NCI-H1092 (cell line): ENCODE measurements around the gene SLC52A1.
"Not testable (repeated sequence)": the region's sequence is repeated elsewhere in the genome, so short reads cannot be mapped to it uniquely, and the experiment has no call there.

Source experiments
- DNase-seq: peaks from one replicate; lab custom pipeline; 2025; lab: John Stamatoyannopoulos, UW

The SLC52A1 gene

DNA sequence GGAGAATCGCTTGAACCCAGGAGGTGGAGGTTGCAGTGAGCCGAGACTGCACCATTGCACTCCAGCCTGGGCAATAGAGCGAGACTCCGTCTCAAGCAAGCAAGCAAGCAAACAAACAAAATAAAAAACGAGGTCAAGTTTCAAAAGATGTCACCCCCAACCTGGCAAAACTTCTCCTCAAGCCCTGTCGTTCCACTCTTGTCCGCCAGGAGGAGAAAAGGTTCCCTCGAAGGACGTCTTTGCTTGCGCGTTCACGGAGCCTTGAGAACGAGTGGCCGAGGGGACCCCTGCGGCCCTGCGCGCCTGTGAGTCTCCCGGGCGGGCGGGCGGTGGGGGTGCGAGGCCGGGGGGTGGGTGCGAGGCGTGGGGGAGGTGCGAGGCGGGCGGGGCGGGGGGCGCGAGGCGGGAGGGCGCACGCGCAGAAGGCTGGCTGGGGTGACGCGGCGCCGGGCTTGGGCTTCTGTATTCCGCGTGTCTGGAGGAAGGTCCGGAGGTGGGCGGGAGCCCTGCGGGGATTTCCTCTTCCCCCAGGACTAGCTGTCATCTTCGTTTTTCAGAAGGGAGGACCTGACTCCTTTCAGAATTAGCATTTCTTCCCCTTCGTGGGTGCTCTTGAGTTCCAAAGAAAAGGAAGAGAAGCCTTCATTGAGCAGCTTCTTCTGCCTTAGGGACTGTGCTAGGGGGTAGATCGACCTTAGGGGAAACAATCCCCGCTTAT is 3.7 kb downstream of the SLC52A1 start:
- DNase-seq, result peak; percentile 55

DNA sequence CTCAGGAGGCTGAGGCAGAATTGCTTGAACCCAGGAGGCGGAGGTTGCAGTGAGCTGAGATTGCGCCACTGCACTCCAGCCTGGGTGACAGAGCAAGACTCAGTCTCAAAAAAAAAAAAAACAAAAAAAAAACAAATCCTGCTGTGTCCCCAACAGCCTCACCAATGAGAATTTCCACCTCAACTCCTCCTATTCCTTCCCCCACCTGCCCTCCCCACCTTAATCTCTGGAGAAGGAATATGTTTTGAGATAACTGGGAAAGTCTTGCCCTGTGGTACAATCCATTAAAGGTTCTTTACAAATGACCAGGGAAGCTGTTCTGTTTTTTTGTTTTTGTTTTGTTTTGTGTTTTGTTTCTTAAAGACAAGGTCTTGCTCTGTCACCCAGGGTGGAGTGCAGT is 5.1 kb downstream of the SLC52A1 start:
- DNase-seq, result not testable (repeated sequence)

DNA sequence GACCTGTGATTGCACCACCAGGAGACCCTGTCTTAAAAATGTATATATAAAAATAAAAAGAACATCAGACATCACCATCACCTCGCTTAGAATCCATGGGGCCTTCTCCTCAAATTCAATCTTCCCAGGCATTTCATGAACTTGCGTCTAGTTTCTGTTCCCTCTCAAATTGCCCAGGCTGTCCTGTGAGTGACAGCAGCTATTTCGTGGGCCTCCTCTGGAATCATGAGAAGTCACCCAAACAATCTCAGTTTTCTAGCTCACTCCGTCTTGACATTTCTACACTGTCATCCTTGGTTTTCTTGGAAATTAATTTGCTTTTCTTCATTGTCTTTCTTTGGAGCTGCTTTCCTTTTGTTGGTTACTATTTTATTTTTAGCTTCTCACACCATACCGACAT is 7.3 kb downstream of the SLC52A1 start:
- no peak for DNase-seq

- DNase-seq, result no peak
Observed at GRCh38 chr17:5027299-5027698, 7.9 kb downstream of the SLC52A1 start.

- no peak for DNase-seq
Observed at GRCh38 chr17:5024604-5025003, 10.6 kb downstream of the SLC52A1 start.

DNA sequence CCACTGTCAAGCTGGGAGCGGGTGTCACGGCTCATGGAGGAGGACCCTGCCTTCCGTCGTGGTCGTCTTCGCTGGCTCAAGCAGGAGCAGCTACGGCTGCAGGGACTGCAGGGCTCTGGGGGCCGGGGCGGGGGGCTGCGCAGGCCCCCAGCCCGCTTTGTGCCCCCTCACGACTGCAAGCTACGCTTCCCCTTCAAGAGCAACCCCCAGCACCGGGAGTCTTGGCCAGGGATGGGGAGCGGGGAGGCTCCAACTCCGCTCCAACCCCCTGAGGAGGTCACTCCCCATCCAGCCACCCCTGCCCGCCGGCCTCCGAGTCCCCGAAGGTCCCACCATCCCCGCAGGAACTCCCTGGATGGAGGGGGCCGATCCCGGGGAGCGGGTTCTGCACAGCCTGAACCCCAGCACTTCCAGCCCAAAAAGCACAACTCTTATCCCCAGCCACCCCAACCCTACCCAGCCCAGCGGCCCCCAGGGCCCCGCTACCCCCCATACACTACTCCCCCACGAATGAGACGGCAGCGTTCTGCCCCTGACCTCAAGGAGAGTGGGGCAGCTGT is 11.6 kb downstream of the SLC52A1 start:
- no peak for DNase-seq

DNA sequence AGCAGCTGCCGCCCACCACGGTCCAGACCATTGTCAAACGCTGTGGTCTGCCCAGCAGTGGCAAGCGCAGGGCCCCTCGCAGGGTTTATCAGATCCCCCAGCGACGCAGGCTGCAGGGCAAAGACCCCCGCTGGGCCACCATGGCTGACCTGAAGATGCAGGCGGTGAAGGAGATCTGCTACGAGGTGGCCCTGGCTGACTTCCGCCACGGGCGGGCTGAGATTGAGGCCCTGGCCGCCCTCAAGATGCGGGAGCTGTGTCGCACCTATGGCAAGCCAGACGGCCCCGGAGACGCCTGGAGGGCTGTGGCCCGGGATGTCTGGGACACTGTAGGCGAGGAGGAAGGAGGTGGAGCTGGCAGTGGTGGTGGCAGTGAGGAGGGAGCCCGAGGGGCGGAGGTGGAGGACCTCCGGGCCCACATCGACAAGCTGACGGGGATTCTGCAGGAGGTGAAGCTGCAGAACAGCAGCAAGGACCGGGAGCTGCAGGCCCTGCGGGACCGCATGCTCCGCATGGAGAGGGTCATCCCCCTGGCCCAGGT is 13.0 kb downstream of the SLC52A1 start:
- no peak for DNase-seq

DNA sequence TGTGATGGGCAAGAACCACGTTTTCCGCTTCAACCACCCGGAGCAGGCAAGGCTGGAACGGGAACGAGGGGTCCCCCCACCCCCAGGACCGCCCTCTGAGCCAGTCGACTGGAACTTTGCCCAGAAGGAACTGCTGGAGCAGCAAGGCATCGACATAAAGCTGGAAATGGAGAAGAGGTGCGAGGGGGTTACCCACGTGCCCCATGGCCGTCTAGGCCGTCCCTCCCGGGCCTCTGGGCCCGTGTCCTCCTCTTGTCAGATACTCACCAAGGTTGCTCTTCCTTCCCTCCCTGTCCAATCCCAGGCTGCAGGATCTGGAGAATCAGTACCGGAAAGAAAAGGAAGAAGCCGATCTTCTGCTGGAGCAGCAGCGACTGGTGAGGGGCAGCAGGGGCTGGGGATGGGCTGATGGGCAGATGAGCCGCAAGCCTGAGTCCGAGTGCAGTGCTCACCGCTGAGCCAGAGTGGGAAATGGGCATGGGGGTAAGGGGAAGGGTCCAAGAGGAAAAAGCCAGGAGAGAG is 14.7 kb downstream of the SLC52A1 start:
- no peak for DNase-seq

DNA sequence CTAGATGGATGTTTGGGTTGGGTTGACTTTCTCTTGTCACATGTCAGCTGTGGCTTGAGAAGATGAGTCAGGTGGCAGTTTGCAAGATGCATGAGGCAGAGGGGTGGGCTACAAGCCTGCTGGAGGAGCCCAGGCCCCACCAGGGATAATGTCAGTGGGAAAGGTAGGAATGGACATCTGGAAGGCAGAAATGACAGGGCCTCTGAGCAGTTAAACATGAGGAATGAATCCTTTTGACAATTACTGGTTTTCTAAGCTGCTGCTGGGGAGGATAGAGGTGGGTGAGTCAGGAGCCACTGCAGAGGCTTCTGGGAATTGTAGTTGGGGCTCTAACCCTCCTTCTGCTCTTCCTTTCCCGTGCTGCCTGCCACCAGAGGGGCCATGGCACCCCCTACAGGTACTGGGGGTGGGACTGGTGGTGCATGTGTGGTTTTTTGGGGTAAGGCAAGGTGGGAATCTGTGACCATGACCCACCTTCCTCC is 15.7 kb downstream of the SLC52A1 start:
- no peak for DNase-seq

GRCh38 chr17:5014357-5014756 is 20.9 kb downstream of the SLC52A1 start:
- no peak for DNase-seq

GRCh38 chr17:5011928-5012327 is 23.3 kb downstream of the SLC52A1 start:
- no peak for DNase-seq

DNA sequence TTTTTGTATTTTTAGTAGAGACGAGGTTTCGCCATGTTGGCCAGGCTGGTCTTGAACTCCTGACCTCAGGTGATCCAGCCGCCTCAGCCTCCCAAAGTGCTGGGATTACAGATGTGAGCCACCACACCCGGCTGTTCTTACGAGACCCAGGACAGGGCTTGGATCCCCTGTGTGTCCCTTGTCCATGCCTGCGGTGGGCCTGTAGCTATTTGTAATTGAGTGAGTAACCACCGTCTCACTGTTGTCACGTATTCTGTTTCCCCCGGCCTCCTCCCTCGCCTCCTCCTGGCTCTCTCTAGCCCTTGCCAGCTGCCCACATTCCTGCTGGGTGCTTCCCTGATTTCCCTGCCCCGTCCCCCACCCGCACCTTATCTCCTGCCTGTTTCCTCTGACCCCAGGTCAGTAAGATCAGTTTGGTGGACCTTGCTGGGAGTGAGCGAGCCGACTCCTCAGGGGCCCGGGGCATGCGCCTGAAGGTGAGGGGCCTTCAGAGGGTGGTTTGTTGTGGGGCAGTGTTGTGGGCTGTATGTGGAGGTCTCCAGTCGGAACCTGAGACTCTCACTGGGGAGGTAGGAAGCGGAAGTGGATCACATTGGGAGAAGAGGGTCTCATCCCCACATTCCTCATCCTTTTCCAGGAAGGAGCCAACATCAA is 31.9 kb downstream of the SLC52A1 start:
- DNase-seq, result no peak

- DNase-seq, result no peak
Observed at GRCh38 chr17:5002121-5002788, 33.0 kb downstream of the SLC52A1 start.

- no peak for DNase-seq
Observed at GRCh38 chr17:5000237-5000639, 35.0 kb downstream of the SLC52A1 start.

GRCh38 chr17:4999430-5000093 is 35.7 kb downstream of the SLC52A1 start:
- DNase-seq, result no peak

GRCh38 chr17:4998732-4999429 is 36.3 kb downstream of the SLC52A1 start:
- DNase-seq, result no peak

DNA sequence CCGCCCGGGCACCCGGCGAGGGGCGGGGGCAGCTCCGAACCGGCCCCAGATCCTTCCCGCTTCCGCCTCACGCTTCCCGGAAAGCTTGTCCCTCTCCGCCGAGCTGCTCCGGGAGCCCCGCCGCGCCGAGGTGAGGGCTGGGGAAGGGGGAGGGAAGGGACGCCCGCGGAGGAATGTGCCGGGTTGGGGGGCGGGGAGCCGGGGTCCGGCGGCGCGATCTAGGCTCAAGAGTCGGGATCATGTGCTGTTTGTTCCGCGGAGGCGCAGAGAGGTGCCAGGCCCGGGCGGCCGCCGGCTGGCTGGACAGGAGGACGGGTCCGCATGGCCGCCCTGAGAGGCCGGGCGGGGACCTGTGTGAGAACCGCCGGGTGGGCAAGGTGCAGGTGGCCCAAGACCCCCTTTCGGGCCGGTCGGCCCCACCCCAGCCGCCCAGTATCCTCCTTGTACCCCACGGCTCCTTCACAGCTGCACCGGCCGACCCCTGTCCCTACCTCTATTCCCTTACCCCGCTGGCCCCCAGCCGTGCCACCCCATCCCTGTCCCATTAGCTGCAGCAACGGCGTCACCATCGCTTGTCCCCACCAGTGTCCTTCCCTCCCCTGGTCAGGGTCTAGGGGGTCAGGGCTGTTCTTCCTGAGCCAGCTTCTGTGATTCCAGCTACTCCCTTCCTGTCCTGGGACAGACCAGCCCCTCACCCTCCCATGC is 37.0 kb downstream of the SLC52A1 start:
- no peak for DNase-seq

GRCh38 chr17:4997302-4998026 is 37.8 kb downstream of the SLC52A1 start, which contains the start of the genes INCA1 and KIF1C:
Gene INCA1 (minus strand): TSS chr17:4997522. CDS start chr17:4994437, 3,085 bp downstream.
Gene KIF1C (plus strand): TSS chr17:4997950. CDS start chr17:5000247, 2,297 bp downstream.
- DNase-seq, result peak; percentile 71

DNA sequence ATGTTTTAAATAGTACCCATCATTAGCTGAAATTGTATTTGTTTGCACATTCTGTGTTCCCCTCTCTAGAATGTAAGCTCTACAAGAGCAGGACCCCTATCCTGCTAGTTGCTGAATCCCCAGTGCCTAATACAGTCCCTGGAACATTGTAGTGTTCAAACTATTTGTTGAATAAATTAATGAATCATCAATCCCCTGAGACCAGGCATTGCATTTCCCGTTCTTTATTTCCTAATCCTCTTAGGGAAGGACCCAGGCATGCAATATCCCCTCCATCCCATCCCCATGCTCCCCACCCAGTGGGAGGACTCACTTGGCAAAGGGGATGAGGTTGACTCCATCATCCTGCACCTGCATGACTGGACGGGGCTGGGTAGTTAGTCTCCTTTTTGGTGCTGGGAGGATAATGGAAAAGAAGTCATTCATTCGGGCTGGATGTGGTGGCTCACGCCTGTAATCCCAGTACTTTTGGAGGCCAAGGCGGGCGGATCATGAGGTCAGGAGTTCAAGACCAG is 41.1 kb downstream of the SLC52A1 start:
- no peak for DNase-seq
